ENCODE results near the gene CEP19. TPM values are rescaled to one million over a fixed set of nuclear protein-coding genes. Genes with fewer than 3 reads are reported as not detected.

The CEP19 gene, protein sequence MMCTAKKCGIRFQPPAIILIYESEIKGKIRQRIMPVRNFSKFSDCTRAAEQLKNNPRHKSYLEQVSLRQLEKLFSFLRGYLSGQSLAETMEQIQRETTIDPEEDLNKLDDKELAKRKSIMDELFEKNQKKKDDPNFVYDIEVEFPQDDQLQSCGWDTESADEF
- total RNA-seq = 2.1 and 5.2 TPM in 2 replicates

DNA sequence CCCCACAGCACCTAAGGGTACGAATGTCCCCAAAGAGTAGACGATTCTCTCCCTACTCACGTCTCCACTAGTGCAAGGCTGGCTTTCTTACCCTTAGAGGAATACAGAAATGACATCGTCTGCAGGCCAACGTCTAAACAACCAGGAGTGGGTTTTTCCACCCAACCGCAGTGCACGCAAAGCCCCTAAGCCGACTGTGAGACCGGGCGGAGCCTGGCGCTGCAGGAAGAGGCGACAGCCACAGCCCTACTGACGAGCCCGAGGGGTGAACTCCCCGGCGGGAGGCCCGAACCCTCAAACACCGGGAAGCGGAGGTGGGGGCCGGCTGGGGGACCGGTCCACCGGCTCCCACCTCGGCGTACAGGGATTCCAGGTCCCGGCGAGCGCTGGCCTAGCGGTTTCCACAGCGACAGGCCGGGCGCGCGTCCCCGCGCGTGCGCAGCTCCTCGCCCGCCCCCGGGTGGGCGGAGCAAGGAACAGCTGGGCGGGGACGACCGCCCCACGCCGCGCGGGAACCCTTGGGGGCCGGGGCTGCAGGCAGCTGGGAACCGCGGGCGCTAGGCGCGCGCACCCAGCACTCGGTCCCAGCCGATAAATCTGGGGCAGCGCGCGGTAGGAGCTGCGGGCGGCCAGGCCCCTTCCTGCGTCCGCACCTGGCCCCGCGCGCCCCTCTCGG lies at the start of gene CEP19, which contains the start of gene PIGX:
TSS of gene CEP19 (minus strand) at position 413 of the 676 bp plus-strand sequence. CDS start 3,593 bp downstream, outside the sequence.
TSS of gene PIGX (plus strand) at position 540 of the 676 bp plus-strand sequence.

DNA sequence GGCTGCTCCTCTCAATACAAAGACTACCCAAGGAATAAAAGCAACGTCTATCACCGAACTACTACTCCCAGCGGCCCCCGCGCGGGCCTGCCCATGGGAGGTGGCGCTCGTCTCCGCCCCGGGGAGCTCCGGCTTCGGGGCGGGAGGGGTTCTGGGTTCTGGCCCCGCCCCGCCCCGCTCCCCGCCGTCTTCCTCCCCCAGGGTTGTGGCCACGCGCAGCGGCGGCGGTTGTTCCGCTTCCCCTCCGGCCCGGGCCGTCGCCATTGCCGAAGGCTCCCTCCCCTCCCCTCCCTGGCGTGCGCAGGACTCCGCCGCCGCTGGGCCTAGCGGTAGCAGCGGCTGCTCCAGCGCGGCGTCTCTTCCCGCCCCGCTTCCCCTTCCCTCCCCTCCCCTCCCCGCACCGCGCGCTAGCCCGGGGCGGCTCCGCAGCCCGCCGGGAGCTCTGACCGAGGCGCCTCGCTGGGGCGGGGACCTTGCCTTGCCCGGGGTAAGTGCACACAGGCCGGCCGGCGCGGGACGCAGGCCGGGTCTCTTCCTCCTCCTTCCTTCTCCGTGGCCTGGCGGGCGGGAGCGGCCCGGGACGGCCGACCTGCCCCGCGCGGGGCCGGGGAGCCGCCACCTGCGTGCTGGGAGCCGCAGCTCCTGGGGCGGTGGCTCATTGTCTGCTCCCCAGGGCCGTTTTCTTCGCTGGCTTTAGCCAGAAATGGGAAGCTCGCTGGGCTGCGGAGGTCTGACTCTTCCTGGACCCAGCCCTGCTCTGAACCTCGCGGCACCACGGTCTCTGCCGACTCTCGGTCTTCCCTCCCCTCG lies 27.8 kb upstream of the CEP19 start, which contains the start of gene PAK2:
TSS of gene PAK2 (plus strand) at position 187 of the 810 bp plus-strand sequence. CDS start 42,790 bp downstream, outside the sequence.

Other genes starting within 250 kb of the CEP19 start
- gene RNF168, start 208.5 kb downstream of the CEP19 start, total RNA-seq = 15.4 and 20.0 TPM in 2 replicates
- not detected in 2 replicates for gene SMCO1, start 196.9 kb downstream of the CEP19 start, total RNA-seq
- 5.7 and 10.7 TPM in 2 replicates for gene WDR53, start 143.7 kb downstream of the CEP19 start, total RNA-seq
- 8.7 and 18.3 TPM in 2 replicates for gene FBXO45, start 143.6 kb downstream of the CEP19 start, total RNA-seq
- gene NRROS, start 72.6 kb downstream of the CEP19 start, total RNA-seq = 4.4 and 5.7 TPM in 2 replicates
- 9.6 and 24.4 TPM in 2 replicates for gene PIGX, start 127 bp upstream of the CEP19 start, total RNA-seq
- 48.6 and 198 TPM in 2 replicates for gene PAK2, start 27.6 kb upstream of the CEP19 start, total RNA-seq
- gene SENP5, start 155.7 kb upstream of the CEP19 start, total RNA-seq = 25.4 and 46.6 TPM in 2 replicates
- gene NCBP2, start 230.3 kb upstream of the CEP19 start, total RNA-seq = 41.6 and 80.2 TPM in 2 replicates